Right lobe of liver (tissue), 6 donors: Measurements from ENCODE around the gene ANTXRL. TPM values are rescaled to one million over a fixed set of nuclear protein-coding genes. Genes with fewer than 3 reads are reported as not detected.

Source experiments
- ATAC-seq, 4 donors: fragments of 200-7000 bp; cut with Tn5 transposase; one replicate each; pipeline ENCODE4 v1.9.1; 2020; ENCODE audit warnings: mild to moderate bottlenecking in 4 of 4, moderate library complexity in 4 of 4
- DNase-seq, 3 donors: peaks; one replicate each; pipeline ENCODE4 v3.0.0-alpha.2; 2020
- H3K27ac ChIP-seq, 3 donors: fragments of 200-600 bp; one replicate each; pipeline ENCODE4 v1.8.0; 2022
- H3K27me3 ChIP-seq, 2 donors: fragments of 200-600 bp; one replicate each; pipeline ENCODE4 v1.8.0; 2022
- H3K36me3 ChIP-seq, 4 donors: fragments of 200-600 bp; sonication (generic) in 1 of 4; one replicate each; pipeline versions ENCODE4 v1.5.1 to v1.8.0; 2017 to 2022; ENCODE audit warnings: control low read depth in 1 of 4
- H3K4me1 ChIP-seq, 4 donors: fragments of 200-600 bp; sonication (generic) in 1 of 4; one replicate each; pipeline versions ENCODE4 v1.5.1 to v1.8.0; 2017 to 2022; ENCODE audit warnings: control low read depth in 1 of 4
- H3K4me3 ChIP-seq, 3 donors: fragments of 200-600 bp; one replicate each; pipeline ENCODE4 v1.8.0; 2022
- H3K9me3 ChIP-seq, 4 donors: fragments of 200-600 bp; sonication (generic) in 1 of 4; one replicate each; pipeline versions ENCODE4 v1.5.1 to v1.8.0; 2017 to 2022; ENCODE audit warnings: control low read depth in 1 of 4
- CTCF ChIP-seq, 4 donors: fragments of 200-600 bp in 3 of 4; fragments of 450-650 bp in 1 of 4; IDR thresholded peaks; one replicate each; pipeline versions ENCODE4 v1.5.1 to v1.8.0; 2016 to 2022; ENCODE audit warnings: antibody characterized with exemption in 4 of 4, mild to moderate bottlenecking in 2 of 4
- POLR2A ChIP-seq: fragments of 450-650 bp; IDR thresholded peaks from one replicate; pipeline ENCODE4 v1.6.1; 2017; ENCODE audit warnings: antibody characterized with exemption, mild to moderate bottlenecking
- WGBS: methylation state at CpG from one replicate; pipeline ENCODE4 v1.1.6; 2018; ENCODE audit warnings: low coverage, low lambda C conversion rate; ENCODE audit not compliant: insufficient coverage; ENCODE audit errors: missing lambda C conversion rate; 5-methylcytosine and 5-hydroxymethylcytosine counted together
- intact Hi-C, 2 donors: fragments of 100-400 bp; cut with DNase I; formaldehyde crosslinking; loops; one replicate each; pipeline versions ENCODE4 v1.11.2 to v1.14.1; 2022
- total RNA-seq, 6 experiments: library from RNA; depleted of rRNA in 2 of 6; stranded (reverse); fragments of >200 nt in 2 of 6; fragmentation: NEBNext Ultra II Directional in 3 of 6; extraction: Animal tissue kit (Norgen Biotek cat#: 25700) in 3 of 6; gene quantifications; one replicate each; pipeline versions ENCODE4 v1.1.0 to v1.2.4, GENCODE V29; 2016 to 2023
- donor health status: DM: no; HTN: yes; CAD: no.
- donor health status: DM: no; HTN: no; CAD: no.
- donor health status: DM: no; HTN: no; CAD: no.
- donor health status: DM: no; HTN: yes; CAD: no.
- donor health status: DM: no; HTN: yes; CAD: no.

Gene ANTXRL
- total RNA-seq, 6 experiments from 2014 or later = not detected

GRCh38 chr10:46296641-46297141 is 9.9 kb downstream of the ANTXRL start:
- Histone ChIP-seq H3K9me3 (no peaks in the 10 kb centered on the region), H3K4me1 (no peaks in the 10 kb centered on the region), H3K4me3 (no peak overlapping the region), H3K36me3 (no peaks in the 10 kb centered on the region), H3K27me3 (no peaks in the 10 kb centered on the region), H3K27ac (no peak overlapping the region)
- 57% methylated on average over 1 of the region's 5 CpGs for WGBS
- TF ChIP-seq POLR2A = no peak
- TF ChIP-seq CTCF (IDR thresholded peaks at IDR 0.05) = no peak
- ATAC-seq (no peak), DNase-seq (peak in 2 of 3 donors; percentile 47)
- intact Hi-C loops = no loop called here

GRCh38 chr10:46297406-46298204 is 10.8 kb downstream of the ANTXRL start:
- no peak for ATAC-seq
- intact Hi-C loops = no loop called here

DNA sequence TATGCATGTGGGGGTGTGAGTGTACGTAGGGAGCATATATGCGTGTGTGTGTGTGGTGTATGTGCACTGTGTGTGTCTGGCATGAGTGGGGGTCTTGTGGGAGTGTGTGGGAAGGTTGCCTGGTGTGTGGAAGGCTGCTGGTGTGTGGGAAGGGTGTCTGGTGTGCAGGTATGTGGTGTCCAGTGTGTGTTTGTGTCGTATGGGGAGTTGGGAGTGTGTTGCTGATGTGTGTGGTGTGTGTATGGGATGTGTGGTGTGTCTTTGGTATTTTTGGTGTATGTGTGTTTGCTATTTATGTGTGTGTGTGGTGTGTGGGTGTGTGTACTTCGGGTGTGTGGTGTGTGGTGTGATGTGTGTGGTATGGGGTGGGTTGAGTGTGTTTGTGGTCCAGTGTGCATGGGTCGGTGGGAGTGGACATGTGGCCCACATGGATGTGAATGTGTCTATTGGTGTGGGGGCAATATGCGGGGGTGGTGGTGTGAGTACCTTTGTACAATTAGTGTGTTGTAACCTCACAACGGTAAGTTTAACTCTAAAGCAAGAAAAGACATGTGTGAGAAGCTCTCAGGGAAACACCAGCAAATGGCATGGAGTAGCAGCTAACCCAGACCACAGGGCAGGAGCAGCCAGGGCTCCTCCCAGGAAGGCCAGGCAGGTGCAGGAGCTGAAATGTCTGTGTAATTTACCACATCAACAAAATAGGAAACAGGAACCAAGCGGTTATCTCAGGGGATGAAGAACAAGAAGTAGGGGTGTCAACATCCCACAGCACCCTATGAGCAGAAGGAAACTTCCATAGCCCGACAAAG is 11.9 kb downstream of the ANTXRL start:
- no peaks in the 10 kb centered on the region for H3K4me1 ChIP-seq
- DNase-seq (no peak), ATAC-seq (peak in 1 of 4 donors; percentile 10)
- H3K27ac ChIP-seq = no peak overlapping the region
- H3K4me3 ChIP-seq = no peak overlapping the region
- TF ChIP-seq CTCF (IDR thresholded peaks at IDR 0.05) (no peak), POLR2A (no peak)
- no peaks in the 10 kb centered on the region for H3K27me3 ChIP-seq
- no peaks in the 10 kb centered on the region for H3K36me3 ChIP-seq
- no peaks in the 10 kb centered on the region for H3K9me3 ChIP-seq
- 70% methylated on average over 9 of the region's 9 CpGs for WGBS
- intact Hi-C loops = no loop called here

More at GRCh38 chr10:46297406-46298204, 10.8 kb downstream of the ANTXRL start:
- no peak overlapping the region for H3K4me3 ChIP-seq
- no peak overlapping the region for H3K27ac ChIP-seq
- no peaks in the 10 kb centered on the region for H3K9me3 ChIP-seq
- WGBS = 78% methylated on average over 7 of the region's 16 CpGs
- no peak for DNase-seq
- no peaks in the 10 kb centered on the region for H3K4me1 ChIP-seq
- TF ChIP-seq POLR2A = no peak
- no peak for TF ChIP-seq CTCF (IDR thresholded peaks at IDR 0.05)
- H3K27me3 ChIP-seq = no peaks in the 10 kb centered on the region
- no peaks in the 10 kb centered on the region for H3K36me3 ChIP-seq

DNA sequence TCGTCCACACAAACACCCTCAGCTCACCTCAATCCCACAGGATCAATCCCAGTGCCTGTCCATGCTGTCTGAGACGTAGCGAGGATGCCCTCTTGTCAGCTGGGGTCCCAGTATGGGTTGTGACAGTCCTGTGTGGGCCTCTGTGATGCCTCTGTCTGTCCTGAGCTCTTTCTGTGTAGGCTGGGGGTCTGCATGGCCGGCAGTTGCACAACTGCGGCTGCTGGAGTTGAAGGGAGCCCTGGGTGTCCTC is 12.4 kb downstream of the ANTXRL start:
- 74% methylated on average over 3 of the region's 5 CpGs for WGBS
- Histone ChIP-seq H3K4me1 (no peaks in the 10 kb centered on the region), H3K27me3 (no peaks in the 10 kb centered on the region), H3K9me3 (no peaks in the 10 kb centered on the region), H3K36me3 (no peaks in the 10 kb centered on the region), H3K4me3 (no peak overlapping the region), H3K27ac (no peak overlapping the region)
- ATAC-seq = no peak
- DNase-seq = peak in 1 of 3 donors; percentile 39
- TF ChIP-seq POLR2A = no peak
- TF ChIP-seq CTCF (IDR thresholded peaks at IDR 0.05) = no peak
- intact Hi-C loops = no loop called here
